ENCODE data around the gene VPS54.

VPS54 gene

GRCh38 chr2:63926815-63927214, 92.4 kb downstream of the VPS54 start:
- DNase-seq (ENCODE audit: low spot score), result no peak

- DNase-seq (ENCODE audit: low spot score), result no peak
These were observed 104.9 kb downstream of the VPS54 start for GRCh38 chr2:63914311-63914710.

GRCh38 chr2:63903003-63903402, 116.2 kb downstream of the VPS54 start:
- no peak for DNase-seq (ENCODE audit: low spot score)

GRCh38 chr2:63902149-63902548, 117.1 kb downstream of the VPS54 start:
- DNase-seq (ENCODE audit: low spot score), result no peak

GRCh38 chr2:63899639-63900038, 119.6 kb downstream of the VPS54 start:
- no peak for DNase-seq (ENCODE audit: low spot score)

GRCh38 chr2:63898839-63899238, 120.4 kb downstream of the VPS54 start:
- DNase-seq (ENCODE audit: low spot score), result no peak

- no peak for DNase-seq (ENCODE audit: low spot score)
These were observed 125.1 kb downstream of the VPS54 start for GRCh38 chr2:63894167-63894566.

GRCh38 chr2:63893163-63893562, 126.1 kb downstream of the VPS54 start:
- DNase-seq (ENCODE audit: low spot score), result no peak

GRCh38 chr2:63891488-63892030, 127.7 kb downstream of the VPS54 start:
- no peak for DNase-seq (ENCODE audit: low spot score)

- DNase-seq (ENCODE audit: low spot score), result no peak
These were observed 128.6 kb downstream of the VPS54 start for GRCh38 chr2:63890678-63891077.

- DNase-seq (ENCODE audit: low spot score), result peak; percentile 43
These were observed 130.5 kb downstream of the VPS54 start for GRCh38 chr2:63888490-63889402.

- no peak for DNase-seq (ENCODE audit: low spot score)
These were observed 131.2 kb downstream of the VPS54 start for GRCh38 chr2:63888053-63888452.

GRCh38 chr2:63886445-63886844, 132.8 kb downstream of the VPS54 start:
- no peak for DNase-seq (ENCODE audit: low spot score)

GRCh38 chr2:63882395-63883105, 136.7 kb downstream of the VPS54 start:
- DNase-seq (ENCODE audit: low spot score), result no peak

- no peak for DNase-seq (ENCODE audit: low spot score)
These were observed 138.0 kb downstream of the VPS54 start for GRCh38 chr2:63881205-63881604.

GRCh38 chr2:63880625-63881024, 138.6 kb downstream of the VPS54 start:
- no peak for DNase-seq (ENCODE audit: low spot score)

- DNase-seq (ENCODE audit: low spot score), result no peak
These were observed 139.3 kb downstream of the VPS54 start for GRCh38 chr2:63879876-63880433.

GRCh38 chr2:63878486-63878885, 140.7 kb downstream of the VPS54 start:
- DNase-seq (ENCODE audit: low spot score), result no peak

GRCh38 chr2:63876311-63876710, 142.9 kb downstream of the VPS54 start:
- DNase-seq (ENCODE audit: low spot score), result no peak

GRCh38 chr2:63875559-63876245, 143.5 kb downstream of the VPS54 start:
- DNase-seq (ENCODE audit: low spot score), result no peak

GRCh38 chr2:63875131-63875527, 144.1 kb downstream of the VPS54 start:
- DNase-seq (ENCODE audit: low spot score), result no peak

Measured in putamen (tissue), 1 donor.